H1 (cell line): ENCODE results near the gene SLC5A4. TPM values are rescaled to one million over a fixed set of nuclear protein-coding genes. Genes with fewer than 3 reads are reported as not detected.
A peak's percentile ranks its signal among the peaks of the same experiment; 100 is the strongest.

ENCODE experiments used
- CTCF ChIA-PET: fragments of 300-600 bp; sonication (Branson Sonifier 250); formaldehyde crosslinking; loops from one replicate; lab custom pipeline; 2021; ENCODE audit not compliant: partially characterized antibody; lab: Charles Lee
- POLR2A ChIA-PET: fragments of 300-600 bp; sonication (Branson Sonifier 250); formaldehyde crosslinking; loops from one replicate; lab custom pipeline; 2021; ENCODE audit warnings: inconsistent platforms; ENCODE audit not compliant: partially characterized antibody; lab: Charles Lee
- DNase-seq, 2 experiments: peaks; one replicate each; pipeline versions ENCODE4 v3.0.0 to v3.0.0-alpha.2; 2010 to 2022; ENCODE audit warnings: low spot score in 2 of 2, low read depth in 1 of 2, mixed read lengths in 1 of 2
- FAIRE-seq: peaks from 2 replicates; lab custom pipeline; 2011; peaks lifted over from hg19 to GRCh38; lab: Jason Lieb, UNC
- H2AFZ ChIP-seq: 2 replicates; pipeline ENCODE4 v1.8.1; 2012; ENCODE audit warnings: low read length, inconsistent platforms
- H2AK5ac ChIP-seq: 2 replicates; pipeline ENCODE4 v1.6.1; 2013; ENCODE audit warnings: low read depth, low read length
- H2BK120ac ChIP-seq: replicated peaks from 2 replicates; pipeline ENCODE3; 2013; ENCODE audit warnings: low read depth, low read length, inconsistent platforms
- H2BK12ac ChIP-seq: 2 replicates; pipeline ENCODE4 v1.6.1; 2013; ENCODE audit warnings: low read depth, low read length
- H2BK15ac ChIP-seq: 2 replicates; pipeline ENCODE4 v1.6.1; 2013; ENCODE audit warnings: low read length
- H2BK20ac ChIP-seq: 2 replicates; pipeline ENCODE4 v1.6.1; 2013; ENCODE audit warnings: low read length
- H2BK5ac ChIP-seq: 2 replicates; pipeline ENCODE4 v1.6.1; 2013; ENCODE audit warnings: low read depth, low read length
- H3K14ac ChIP-seq: 2 replicates; pipeline ENCODE4 v1.6.1; 2013; ENCODE audit warnings: inconsistent platforms; ENCODE audit not compliant: insufficient read length
- H3K18ac ChIP-seq: 2 replicates; pipeline ENCODE4 v1.6.1; 2013; ENCODE audit warnings: low read length; ENCODE audit errors: extremely low read depth
- H3K23ac ChIP-seq: 2 replicates; pipeline ENCODE4 v1.6.1; 2013; ENCODE audit warnings: inconsistent platforms; ENCODE audit not compliant: insufficient read length
- H3K23me2 ChIP-seq: 2 replicates; pipeline ENCODE4 v1.6.1; 2013; ENCODE audit warnings: low read depth, low read length
- H3K27ac ChIP-seq: 2 replicates; pipeline ENCODE4 v1.6.1; 2011; ENCODE audit warnings: low read depth, low read length, inconsistent platforms
- H3K27me3 ChIP-seq, 4 experiments: replicated peaks in 1 of 4; 1 replicate in 1 of 4; 2 replicates in 3 of 4; pipeline versions ENCODE4 v1.6.1 to v1.8.1; 2011 to 2013; ENCODE audit warnings: low read length in 3 of 4, mild to moderate bottlenecking in 3 of 4, inconsistent platforms in 2 of 4, mixed read lengths in 2 of 4, moderate library complexity in 1 of 4; ENCODE audit not compliant: control insufficient read depth in 3 of 4, insufficient read depth in 3 of 4; ENCODE audit errors: extremely low read depth in 1 of 4
- H3K36me3 ChIP-seq, 4 experiments: 2 replicates each; pipeline versions ENCODE4 v1.6.1 to v1.8.1; 2011 to 2013; ENCODE audit warnings: mild to moderate bottlenecking in 4 of 4, low read length in 3 of 4, moderate library complexity in 2 of 4, control low read depth in 1 of 4, inconsistent platforms in 1 of 4; ENCODE audit not compliant: insufficient read depth in 4 of 4, control insufficient read depth in 2 of 4
- H3K4ac ChIP-seq: replicated peaks from 2 replicates; pipeline ENCODE3; 2013; ENCODE audit warnings: low read length, low read depth, mixed read lengths, inconsistent platforms; ENCODE audit not compliant: insufficient read length
- H3K4me1 ChIP-seq, 4 experiments: replicated peaks in 1 of 4; 1 replicate in 1 of 4; 2 replicates in 3 of 4; pipeline versions ENCODE4 v1.6.1 to v1.8.1; 2011 to 2013; ENCODE audit warnings: low read length in 3 of 4, inconsistent platforms in 2 of 4, mixed read lengths in 1 of 4; ENCODE audit not compliant: insufficient read depth in 4 of 4, control insufficient read depth in 3 of 4
- H3K4me2 ChIP-seq, 2 experiments: 2 replicates each; pipeline versions ENCODE4 v1.6.1 to v1.8.1; 2011 to 2013; ENCODE audit warnings: low read depth in 2 of 2, low read length in 2 of 2, control low read depth in 1 of 2, inconsistent platforms in 1 of 2, mild to moderate bottlenecking in 1 of 2; ENCODE audit not compliant: insufficient read depth in 1 of 2
- H3K4me3 ChIP-seq, 4 experiments: fragments of 200-600, 300-600 bp in 1 of 4; sonication (generic), shearing (Covaris generic), sonication (Bioruptor Twin) in 1 of 4; 2 replicates each; pipeline versions ENCODE4 v1.5.1 to v1.8.1; 2011 to 2016; ENCODE audit warnings: low read length in 4 of 4, low read depth in 3 of 4, control low read depth in 2 of 4, inconsistent platforms in 2 of 4, mild to moderate bottlenecking in 2 of 4, mixed read lengths in 1 of 4, moderate library complexity in 1 of 4; ENCODE audit not compliant: insufficient read depth in 2 of 4; ENCODE audit errors: extremely low read depth in 1 of 4
- H3K56ac ChIP-seq: replicated peaks from 2 replicates; pipeline ENCODE3; 2013; ENCODE audit warnings: low read depth, mild to moderate bottlenecking, mixed read lengths, low read length, inconsistent platforms; ENCODE audit not compliant: insufficient read length
- H3K79me1 ChIP-seq: 2 replicates; pipeline ENCODE4 v1.6.1; 2013; ENCODE audit warnings: low read depth, low read length, control low read depth
- H3K79me2 ChIP-seq, 2 experiments: 2 replicates each; pipeline versions ENCODE4 v1.6.1 to v1.8.1; 2012 to 2013; ENCODE audit warnings: low read length in 2 of 2, mild to moderate bottlenecking in 2 of 2, inconsistent platforms in 1 of 2; ENCODE audit not compliant: insufficient read depth in 2 of 2, control insufficient read depth in 1 of 2
- H3K9ac ChIP-seq, 4 experiments: replicated peaks in 1 of 4; 1 replicate in 1 of 4; 2 replicates in 3 of 4; pipeline versions ENCODE4 v1.6.1 to v1.8.1; 2011 to 2013; ENCODE audit warnings: low read depth in 3 of 4, low read length in 3 of 4, control low read depth in 2 of 4, mild to moderate bottlenecking in 2 of 4, moderate library complexity in 2 of 4, inconsistent platforms in 1 of 4; ENCODE audit errors: extremely low read depth in 1 of 4
- H3K9me3 ChIP-seq, 2 experiments: 2 replicates each; pipeline versions ENCODE4 v1.6.1 to v1.8.1; 2012 to 2013; ENCODE audit warnings: mild to moderate bottlenecking in 2 of 2, moderate library complexity in 2 of 2, control low read depth in 1 of 2, inconsistent platforms in 1 of 2, low read depth in 1 of 2, low read length in 1 of 2, mixed read lengths in 1 of 2; ENCODE audit not compliant: insufficient read depth in 2 of 2
- H4K20me1 ChIP-seq, 2 experiments: replicated peaks in 1 of 2; 2 replicates each; pipeline versions ENCODE3 to v1.8.1; 2011 to 2013; ENCODE audit warnings: inconsistent platforms in 2 of 2, low read length in 2 of 2, mild to moderate bottlenecking in 1 of 2; ENCODE audit not compliant: insufficient read depth in 2 of 2, control insufficient read depth in 1 of 2
- H4K5ac ChIP-seq: 2 replicates; pipeline ENCODE4 v1.6.1; 2013; ENCODE audit warnings: low read length, low read depth, mixed read lengths, inconsistent platforms; ENCODE audit not compliant: insufficient read length
- H4K8ac ChIP-seq: 2 replicates; pipeline ENCODE4 v1.8.0; 2013; ENCODE audit warnings: mild to moderate bottlenecking, moderate library complexity, low read length, inconsistent platforms; ENCODE audit not compliant: insufficient read depth; ENCODE audit errors: extremely low read depth
- H4K91ac ChIP-seq: replicated peaks from 2 replicates; pipeline ENCODE3; 2013; ENCODE audit warnings: low read length, mixed read lengths, inconsistent platforms; ENCODE audit not compliant: insufficient read length
- CREB1 ChIP-seq: IDR thresholded peaks from 2 replicates; pipeline ENCODE4 v1.6.1; 2012; ENCODE audit warnings: inconsistent platforms
- CTCF ChIP-seq, 3 experiments: IDR thresholded peaks; 1 replicate in 2 of 3; 2 replicates in 1 of 3; pipeline versions ENCODE4 v1.5.1 to v1.6.1; 2011; ENCODE audit warnings: low read length in 3 of 3, mild to moderate bottlenecking in 3 of 3, inconsistent platforms in 2 of 3, low read depth in 1 of 3, moderate library complexity in 1 of 3; ENCODE audit not compliant: insufficient read depth in 1 of 3; ENCODE audit errors: control extremely low read depth in 1 of 3
- PHF8 ChIP-seq: fragments of 200-600 bp; sonication (generic); conservative IDR thresholded peaks from 2 replicates; pipeline ENCODE4 v1.7.1; 2012; ENCODE audit warnings: low read depth, mild to moderate bottlenecking, inconsistent platforms, low read length, moderate library complexity
- RAD21 ChIP-seq, 2 experiments: IDR thresholded peaks in 1 of 2; conservative IDR thresholded peaks in 1 of 2; 2 replicates each; pipeline ENCODE4 v1.6.1; 2011; ENCODE audit warnings: low read depth in 2 of 2, low read length in 2 of 2, improper control_type of control experiment in 1 of 2, inconsistent platforms in 1 of 2, mild to moderate bottlenecking in 1 of 2, moderate library complexity in 1 of 2
- SP1 ChIP-seq: IDR thresholded peaks from 2 replicates; pipeline ENCODE4 v1.6.1; 2011; ENCODE audit warnings: low read depth, low read length
- WGBS, 2 experiments: shearing (Covaris generic) in 1 of 2; methylation state at CpG; one replicate each; pipeline versions ENCODE4 v1.1.6 to v1.1.7; 2013 to 2015; ENCODE audit warnings: low lambda C conversion rate in 2 of 2, mixed read lengths in 2 of 2, inconsistent platforms in 1 of 2, low coverage in 1 of 2, missing lambda C conversion rate in 1 of 2; ENCODE audit not compliant: insufficient replicate concordance in 2 of 2, insufficient coverage in 1 of 2, insufficient read length in 1 of 2; ENCODE audit errors: extremely low coverage in 1 of 2, missing lambda C conversion rate in 1 of 2; 5-methylcytosine and 5-hydroxymethylcytosine counted together
- polyA plus RNA-seq, 7 experiments: library from polyadenylated mRNA; depleted of rRNA in 3 of 7; stranded (reverse) in 5 of 7; unstranded in 2 of 7; fragments of >200 nt in 5 of 7; fragments of 200-250 nt in 2 of 7; gene quantifications; 1 replicate in 5 of 7; 2 replicates in 1 of 7; 4 replicates in 1 of 7; pipeline versions ENCODE4 v1.2.1 to v1.2.3, GENCODE V29; 2011 to 2013; ENCODE audit warnings: missing spikeins in 2 of 7, mixed read lengths in 2 of 7
- total RNA-seq: library from RNA; stranded (reverse); fragmentation: NEBNext Ultra II Directional; extraction: Animal tissue kit (Norgen Biotek cat#: 25700); gene quantifications from 2 replicates; pipeline ENCODE4 v1.2.1, GENCODE V29; 2021

The SLC5A4 gene
- total and polyA plus RNA-seq, 2 of the 8 experiments (the other 6 are each of a cell fraction or from before 2014, with no cell fraction given), result 0.17 TPM; not detected in 1

GRCh38 chr22:32265882-32266767 lies 11.0 kb upstream of the SLC5A4 start:
- Histone ChIP-seq H3K23me2 (no peaks in the 10 kb centered on the region; the same call in 1 of the 2 replicates), H2BK20ac (no peak overlapping the region), H4K20me1 (peaks cover 0 to 2% of the 10 kb centered on the region in 2 experiments), H4K91ac (no peak overlapping the region), H3K56ac (no peak overlapping the region), H3K4ac (no peak overlapping the region), H4K5ac (no peak overlapping the region), H3K4me2 (no peak overlapping the region), H3K27me3 (no peaks in the 10 kb centered on the region), H2AFZ (peak overlapping the region; percentile 52; the same call in 1 of the 2 replicates), H3K18ac (no peak overlapping the region), H2BK15ac (no peak overlapping the region), H2BK120ac (no peak overlapping the region), H3K79me2 (no peaks in the 10 kb centered on the region), H3K23ac (no peak overlapping the region), H4K8ac (no peak overlapping the region; the same call in 1 of the 2 replicates), H3K36me3 (no peaks in the 10 kb centered on the region), H3K14ac (no peak overlapping the region), H3K79me1 (no peaks in the 10 kb centered on the region), H3K9me3 (no peaks in the 10 kb centered on the region), H3K4me3 (no peak overlapping the region), H3K4me1 (no peaks in the 10 kb centered on the region), H2AK5ac (no peak overlapping the region), H2BK5ac (no peak overlapping the region), H3K9ac (no peak overlapping the region), H2BK12ac (no peak overlapping the region), H3K27ac (no peak overlapping the region)
- 42% methylated on average over 10 of the region's 10 CpGs; no CpG with 5 or more reads in 1 of the 2 experiments for WGBS, 2 experiments
- POLR2A ChIA-PET, result no interaction called here
- CTCF ChIA-PET, result interaction anchor here (0.7 to 3.1 kb wide), 54 partner anchors 10 to 340 kb away, joined by 3 to 22 read pairs (median 4); partner anchors contain the start of genes RFPL2, RTCB and SLC5A4
- TF ChIP-seq CREB1 (no peak), CTCF (IDR thresholded peaks at IDR 0.05; ENCODE audit: control extremely low read depth in 1 of 3, insufficient read depth in 1 of 3, low read depth in 1 of 3, low read length in 3 of 3) (peak; percentile 53 to 79 (median 78)), PHF8 (no peak), SP1 (no peak), RAD21 (IDR thresholded peaks at IDR 0.05 in 1 of 2, conservative IDR thresholded peaks at IDR 0.05 in 1 of 2; ENCODE audit: low read depth in 2 of 2, low read length in 2 of 2) (peak; percentile 71 to 78)
- FAIRE-seq (peak; percentile 74), DNase-seq (peak in 1 of 2 experiments; percentile 79)
